AG08395 (cell line): Measurements from ENCODE around the gene PRND.
"Not testable (repeated sequence)": the region's sequence is repeated elsewhere in the genome, so short reads cannot be mapped to it uniquely, and the experiment has no call there.

ENCODE experiments used
- DNase-seq: peaks from one replicate; pipeline ENCODE4 v3.0.0; 2012; ENCODE audit warnings: mixed read lengths, low spot score

The PRND gene

GRCh38 chr20:4708856-4709255 is 12.9 kb upstream of the PRND start:
- no peak for DNase-seq

GRCh38 chr20:4709261-4710105 is 12.2 kb upstream of the PRND start:
- DNase-seq = no peak

DNA sequence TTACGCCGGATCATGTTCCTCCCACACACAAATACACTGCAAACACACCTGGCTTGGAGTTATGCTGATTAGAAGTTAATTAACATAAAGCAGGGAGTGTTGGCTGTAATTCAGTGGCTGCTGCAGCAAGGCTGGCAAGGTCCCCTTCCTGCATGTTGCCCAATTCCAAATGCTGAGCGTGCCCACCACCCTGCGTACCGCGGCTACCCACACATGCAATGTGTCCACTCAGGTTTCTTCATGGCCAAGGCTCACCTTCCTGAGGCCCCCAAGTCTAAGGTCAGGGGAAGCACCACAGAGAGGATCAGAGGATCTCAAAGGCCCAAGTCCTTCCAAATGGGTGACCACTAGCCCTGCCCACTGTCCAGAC is 11.6 kb upstream of the PRND start:
- no peak for DNase-seq

DNA sequence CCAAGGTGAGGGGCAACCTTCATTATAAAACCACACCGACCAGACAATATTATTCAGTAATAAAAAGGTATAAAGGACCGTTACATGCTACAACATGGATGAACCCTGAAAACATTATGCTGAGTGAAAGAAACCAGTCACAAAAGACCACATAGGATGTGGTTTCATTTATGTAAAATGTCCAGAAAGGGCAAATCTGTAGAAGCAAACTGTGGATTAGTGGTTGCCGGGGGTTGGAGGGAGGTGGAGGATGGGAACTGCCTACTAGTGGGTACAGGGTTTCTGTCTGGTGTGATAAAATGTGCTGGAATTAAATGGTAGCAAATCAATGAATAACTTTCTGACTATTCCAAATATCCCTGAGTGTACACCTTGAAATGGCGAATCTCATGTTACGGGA is 10.2 kb upstream of the PRND start:
- DNase-seq = no peak

DNA sequence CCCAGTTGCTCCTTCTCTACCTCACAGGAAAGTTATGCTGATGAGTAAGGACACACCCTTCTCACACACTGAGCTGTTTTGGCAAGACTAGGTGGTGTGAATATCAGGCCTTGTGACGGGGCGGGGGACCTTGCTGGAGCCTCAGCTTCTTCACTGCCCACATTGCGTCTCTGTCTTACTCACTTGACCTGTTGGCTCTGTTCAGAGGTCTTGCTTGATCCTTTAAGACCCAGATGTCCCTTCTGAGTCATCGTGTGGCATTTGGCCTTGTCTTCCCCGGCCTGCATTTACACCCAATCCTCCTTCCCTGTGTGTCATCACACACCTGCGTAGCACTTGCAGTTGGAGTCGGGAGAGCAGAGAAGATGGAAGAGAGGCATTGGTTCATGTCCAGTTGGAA is 8.3 kb upstream of the PRND start:
- no peak for DNase-seq

- no peak for DNase-seq
These were observed 6.9 kb upstream of the PRND start for GRCh38 chr20:4714818-4715217.

DNA sequence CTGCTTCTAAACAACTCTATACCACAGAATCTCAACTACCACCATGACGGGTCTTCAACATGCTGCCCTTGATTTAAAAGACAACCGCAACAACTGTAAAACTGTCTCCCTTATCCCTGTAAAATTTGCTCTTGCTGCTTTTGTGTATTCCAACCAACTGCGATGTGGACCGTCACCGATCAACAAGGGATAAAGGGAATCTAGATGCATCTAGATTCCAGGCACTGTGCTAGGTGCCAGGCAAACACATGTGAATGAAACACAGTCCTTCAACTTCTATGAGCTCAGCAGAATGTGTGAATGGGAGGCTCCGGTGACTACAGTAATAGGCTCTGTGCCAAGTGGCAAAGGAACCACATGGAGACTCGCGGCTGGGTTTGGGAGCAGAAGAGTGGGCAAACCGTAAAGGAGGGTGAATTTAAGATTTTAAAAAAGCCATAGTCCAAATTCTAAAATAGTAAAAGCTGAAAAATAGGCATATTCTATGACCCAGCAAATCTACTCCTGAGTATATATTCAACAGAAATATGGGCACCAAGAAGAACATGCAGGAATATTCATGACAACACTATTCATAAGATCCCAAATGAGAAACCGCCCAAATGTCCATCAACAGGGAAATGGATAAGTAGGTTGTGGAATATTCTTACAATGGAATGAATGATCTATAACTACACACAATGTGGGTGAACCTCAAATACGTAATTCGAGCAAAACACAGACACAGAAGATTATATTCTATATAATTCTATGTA is 3.7 kb upstream of the PRND start:
- no peak for DNase-seq

DNA sequence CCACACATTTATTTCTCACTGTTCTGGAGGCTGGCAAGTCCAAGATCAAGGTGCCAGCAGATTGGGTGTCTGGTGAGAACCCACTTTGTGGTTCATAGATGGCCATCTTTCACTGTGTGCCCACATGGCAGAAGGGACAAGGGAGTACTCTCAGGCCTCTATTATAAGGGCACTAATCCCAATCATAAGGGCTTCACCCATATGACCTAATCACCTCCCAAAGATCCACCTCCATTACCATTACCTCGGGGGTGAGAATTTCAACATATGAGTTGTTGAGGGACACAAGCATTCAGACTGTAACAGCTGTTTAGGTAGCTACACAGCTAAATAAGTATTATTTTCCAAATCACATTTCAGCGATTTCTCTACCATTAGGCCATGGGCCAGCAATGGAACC is 2.5 kb upstream of the PRND start:
- DNase-seq = no peak

GRCh38 chr20:4720041-4720976 is 1.4 kb upstream of the PRND start:
- DNase-seq = peak; percentile 91

DNA sequence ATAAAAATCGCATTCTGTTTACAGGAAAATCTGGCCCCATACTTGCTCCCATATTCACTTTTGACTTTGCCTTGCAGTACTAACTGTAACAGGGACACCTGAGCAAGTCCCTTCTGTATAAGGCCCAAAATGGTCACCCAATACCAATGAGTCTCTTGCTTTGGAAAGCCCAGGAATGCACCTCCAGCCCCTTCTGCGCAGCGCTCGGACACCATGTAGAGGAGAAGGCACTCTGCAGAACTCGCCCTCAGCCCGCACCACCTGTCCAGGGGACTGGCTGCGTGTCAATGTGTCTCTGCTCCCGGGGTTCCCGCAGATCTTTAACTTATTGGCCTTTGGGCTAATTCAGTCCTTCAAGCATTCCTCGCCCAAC is 746 bp upstream of the PRND start:
- no peak for DNase-seq

GRCh38 chr20:4722571-4722970 is 862 bp downstream of the PRND start:
- no peak for DNase-seq

DNA sequence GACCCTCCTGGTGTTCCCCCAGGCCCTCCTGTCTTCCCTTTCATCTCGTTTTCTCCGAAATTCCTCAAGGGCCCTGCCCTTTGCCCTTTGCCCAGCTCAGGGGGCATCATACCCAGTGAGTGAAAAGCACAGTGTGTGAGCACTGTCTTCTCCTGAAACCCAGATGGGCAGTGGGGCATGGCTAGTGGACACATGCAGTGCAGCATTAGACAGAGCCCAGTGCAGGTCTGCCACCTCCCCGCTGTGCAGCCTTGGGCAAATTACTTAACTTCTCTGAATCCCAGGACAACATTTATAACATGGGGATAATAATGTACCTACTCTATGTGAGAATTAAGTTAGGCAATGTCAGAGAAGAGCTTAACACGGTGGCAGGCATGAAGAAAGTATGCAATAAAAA is 1.3 kb downstream of the PRND start:
- no peak for DNase-seq

GRCh38 chr20:4723553-4723952 is 1.8 kb downstream of the PRND start:
- DNase-seq = not testable (repeated sequence)

- DNase-seq = no peak
These were observed 3.0 kb downstream of the PRND start for GRCh38 chr20:4724459-4725262.

- no peak for DNase-seq
These were observed 3.5 kb downstream of the PRND start for GRCh38 chr20:4725263-4725550.

DNA sequence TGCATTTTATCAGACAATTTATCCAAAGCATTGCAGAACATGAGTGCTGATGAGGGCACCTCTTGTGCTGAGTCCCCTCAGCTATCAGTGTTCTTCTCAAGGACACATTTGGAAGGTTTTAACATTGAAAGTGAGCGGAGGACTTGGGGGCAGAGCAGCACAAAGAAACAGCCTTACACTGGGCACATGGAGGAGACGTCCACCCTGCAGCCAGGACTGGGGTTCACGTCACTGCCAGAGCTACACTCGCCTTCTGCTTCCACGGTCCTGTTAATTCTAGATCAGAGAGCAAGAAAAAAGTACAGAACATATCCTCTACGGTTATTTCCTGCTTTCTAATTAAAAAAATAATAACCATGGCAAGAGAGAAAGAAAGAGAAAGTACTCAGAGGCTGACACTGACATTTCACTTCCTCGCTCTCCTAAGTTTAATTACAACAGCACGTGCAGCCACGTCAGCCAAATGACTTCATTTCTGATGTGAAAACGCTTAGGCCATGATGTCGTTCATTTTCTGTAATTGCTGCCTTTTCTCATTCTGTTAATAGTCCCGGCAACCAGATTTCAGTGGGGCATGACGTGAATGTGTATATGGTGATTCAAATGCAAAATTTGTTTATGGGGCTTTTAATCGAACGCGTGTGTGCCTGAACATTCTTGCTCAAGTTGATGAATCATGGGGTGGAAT is 5.1 kb downstream of the PRND start:
- peak; percentile 58 for DNase-seq

- DNase-seq = no peak
These were observed 6.5 kb downstream of the PRND start for GRCh38 chr20:4728120-4728760.

GRCh38 chr20:4729265-4729664 is 7.6 kb downstream of the PRND start:
- DNase-seq = no peak

DNA sequence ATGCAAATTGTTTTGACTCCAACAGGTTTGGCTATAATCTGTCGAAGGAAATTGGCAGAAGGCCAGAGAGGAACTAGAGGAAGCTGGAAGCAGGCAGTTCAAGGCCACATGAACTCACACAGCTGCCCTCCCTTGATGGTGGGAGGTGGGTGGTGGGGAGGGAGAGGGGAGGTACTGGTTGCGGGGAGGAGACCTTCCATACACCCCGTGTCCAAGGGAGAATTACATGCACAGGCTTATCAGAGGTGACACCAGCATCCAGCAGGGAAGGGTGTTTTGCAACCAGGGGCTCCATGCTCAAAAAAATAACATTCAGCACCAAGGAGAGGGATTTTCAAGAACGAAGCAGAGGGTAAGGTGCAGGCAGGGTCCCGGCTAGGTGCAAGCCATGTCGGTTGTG is 9.1 kb downstream of the PRND start:
- no peak for DNase-seq

GRCh38 chr20:4736875-4737274 is 15.2 kb downstream of the PRND start:
- DNase-seq = no peak
